HCT116 (cell line): ENCODE data around the gene LSM7. TPM values are rescaled to one million over a fixed set of nuclear protein-coding genes. Genes with fewer than 3 reads are reported as not detected.

ENCODE experiments used
- ATAC-seq: fragments of 200-7000 bp; cut with Tn5 transposase; 2 replicates; pipeline ENCODE4 v1.9.1; 2020; ENCODE audit warnings: mild to moderate bottlenecking, moderate library complexity
- BruUV-seq: library from RNA; stranded (reverse); fragments of 400-500 nt; replicated peaks from 2 replicates; lab custom pipeline; 2021; lab: Mats Ljungman, UMichigan
- CTCF ChIA-PET: fragments of 300-600 bp; sonication (Branson Sonifier 250); formaldehyde crosslinking; loops from one replicate; lab custom pipeline; 2021; ENCODE audit warnings: antibody characterized with exemption; lab: Charles Lee
- POLR2A ChIA-PET: fragments of 300-600, 350-600 bp; sonication (Branson Sonifier 250); formaldehyde crosslinking; loops from one replicate; lab custom pipeline; 2021; ENCODE audit warnings: antibody characterized with exemption; lab: Charles Lee
- RAD21 ChIA-PET, 2 experiments: fragments of 300-600 bp; sonication (Branson Sonifier 250); formaldehyde crosslinking; loops; one replicate each; lab custom pipeline; 2023; ENCODE audit warnings: low total read pairs in 2 of 2; ENCODE audit not compliant: uncharacterized antibody in 2 of 2, unreplicated experiment in 2 of 2, low non-redundant PET in 1 of 2; lab: Charles Lee
- DNase-seq: peaks from one replicate; pipeline ENCODE4 v3.0.0-alpha.2; 2010; ENCODE audit warnings: low read depth, low spot score
- H2AFZ ChIP-seq: fragments of 200-600 bp; shearing (Covaris generic), sonication (generic); 2 replicates; pipeline ENCODE4 v1.6.1; 2017; ENCODE audit warnings: low read depth, mixed run types, mixed read lengths, antibody characterized with exemption, low read length; ENCODE audit not compliant: poor library complexity, severe bottlenecking
- H3K27ac ChIP-seq: 2 replicates; pipeline ENCODE4 v1.5.1; 2012; ENCODE audit warnings: low read depth, low read length
- H3K27me3 ChIP-seq: fragments of 200-600 bp; sonication (generic); 2 replicates; pipeline ENCODE4 v1.6.1; 2016; ENCODE audit warnings: mixed run types, low read length, mixed read lengths; ENCODE audit not compliant: insufficient read depth
- H3K36me3 ChIP-seq, 2 experiments: fragments of 200-500 bp in 1 of 2; fragments of 200-600 bp in 1 of 2; sonication (Bioruptor generic) in 1 of 2; sonication (generic) in 1 of 2; 2 replicates each; pipeline versions ENCODE4 v1.5.1 to v1.6.1; 2014 to 2016; ENCODE audit warnings: low read length in 2 of 2, inconsistent platforms in 1 of 2, mixed read lengths in 1 of 2, mixed run types in 1 of 2; ENCODE audit not compliant: insufficient read depth in 2 of 2, control insufficient read depth in 1 of 2
- H3K4me1 ChIP-seq, 2 experiments: fragments of 200-600 bp in 1 of 2; sonication (generic) in 1 of 2; 2 replicates each; pipeline versions ENCODE4 v1.5.1 to v1.6.1; 2012 to 2017; ENCODE audit warnings: low read length in 2 of 2, inconsistent platforms in 1 of 2, mild to moderate bottlenecking in 1 of 2, mixed read lengths in 1 of 2, mixed run types in 1 of 2, moderate library complexity in 1 of 2; ENCODE audit not compliant: insufficient read depth in 2 of 2, control insufficient read depth in 1 of 2
- H3K4me2 ChIP-seq: fragments of 200-600 bp; sonication (generic); 2 replicates; pipeline ENCODE4 v1.6.1; 2017; ENCODE audit warnings: mixed run types, low read length, mixed read lengths
- H3K4me3 ChIP-seq, 2 experiments: fragments of 200-600 bp in 1 of 2; sonication (generic) in 1 of 2; replicated peaks in 1 of 2; 2 replicates each; pipeline ENCODE4 v1.5.1; 2011 to 2016; ENCODE audit warnings: low read length in 2 of 2, control low read depth in 1 of 2, low read depth in 1 of 2, mild to moderate bottlenecking in 1 of 2, mixed read lengths in 1 of 2, mixed run types in 1 of 2
- H3K79me2 ChIP-seq: fragments of 200-600 bp; sonication (generic); 2 replicates; pipeline ENCODE4 v1.6.1; 2017; ENCODE audit warnings: mild to moderate bottlenecking, mixed run types, low read length, moderate library complexity, mixed read lengths; ENCODE audit not compliant: insufficient read depth
- H3K9ac ChIP-seq: fragments of 200-600 bp; sonication (generic); 2 replicates; pipeline ENCODE4 v1.6.1; 2016; ENCODE audit warnings: low read length, mixed read lengths
- H3K9me2 ChIP-seq: fragments of 200-600 bp; sonication (generic), shearing (Covaris generic); 2 replicates; pipeline ENCODE4 v1.6.1; 2017; ENCODE audit warnings: mixed run types, mild to moderate bottlenecking, moderate library complexity; ENCODE audit not compliant: insufficient read depth
- H3K9me3 ChIP-seq, 2 experiments: fragments of 200-500 bp in 1 of 2; fragments of 200-600 bp in 1 of 2; sonication (Bioruptor generic) in 1 of 2; sonication (generic) in 1 of 2; 2 replicates each; pipeline ENCODE4 v1.6.1; 2014 to 2017; ENCODE audit warnings: low read length in 2 of 2, mixed read lengths in 2 of 2, inconsistent platforms in 1 of 2, low read depth in 1 of 2, mild to moderate bottlenecking in 1 of 2, mixed run types in 1 of 2, moderate library complexity in 1 of 2; ENCODE audit not compliant: control insufficient read depth in 1 of 2, insufficient read depth in 1 of 2
- H4K20me1 ChIP-seq: fragments of 200-600 bp; sonication (generic), shearing (Covaris generic); 2 replicates; pipeline ENCODE4 v1.6.1; 2017; ENCODE audit warnings: mixed run types, mild to moderate bottlenecking, moderate library complexity; ENCODE audit not compliant: insufficient read depth
- CBX3 ChIP-seq: IDR thresholded peaks from 2 replicates; pipeline ENCODE4 v1.6.1; 2012; ENCODE audit warnings: low read depth
- CTCF ChIP-seq, 3 experiments: fragments of 200-600 bp in 1 of 3; sonication (generic) in 1 of 3; IDR thresholded peaks in 2 of 3; conservative IDR thresholded peaks in 1 of 3; 2 replicates each; pipeline ENCODE4 v1.5.1; 2012 to 2017; ENCODE audit warnings: low read depth in 2 of 3, low read length in 2 of 3, antibody characterized with exemption in 1 of 3, borderline replicate concordance in 1 of 3, control low read depth in 1 of 3, mild to moderate bottlenecking in 1 of 3, mixed read lengths in 1 of 3, mixed run types in 1 of 3, moderate library complexity in 1 of 3; ENCODE audit not compliant: insufficient read depth in 1 of 3
- EGR1 ChIP-seq: IDR thresholded peaks from 2 replicates; pipeline ENCODE4 v1.6.1; 2012; ENCODE audit warnings: low read depth
- ELF1 ChIP-seq: IDR thresholded peaks from 2 replicates; pipeline ENCODE4 v1.6.1; 2012; ENCODE audit warnings: low read depth, borderline replicate concordance
- EZH2 ChIP-seq: fragments of 200-600 bp; sonication (generic); IDR thresholded peaks from 2 replicates; pipeline ENCODE4 v1.6.1; 2017; ENCODE audit warnings: antibody characterized with exemption, mixed run types
- EZH2phosphoT487 ChIP-seq: fragments of 200-600 bp; IDR thresholded peaks from 2 replicates; pipeline ENCODE4 v1.6.1; 2018; ENCODE audit warnings: antibody characterized with exemption, borderline replicate concordance
- FOSL1 ChIP-seq: IDR thresholded peaks from 2 replicates; pipeline ENCODE4 v1.6.1; 2012; ENCODE audit warnings: low read depth
- JUND ChIP-seq: IDR thresholded peaks from 2 replicates; pipeline ENCODE4 v1.6.1; 2012
- POLR2A ChIP-seq: IDR thresholded peaks from 2 replicates; pipeline ENCODE4 v1.7.0; 2011; ENCODE audit warnings: borderline replicate concordance; ENCODE audit not compliant: insufficient read depth, insufficient read length; ENCODE audit errors: extremely low read depth
- POLR2AphosphoS5 ChIP-seq: IDR thresholded peaks from 2 replicates; pipeline ENCODE4 v1.6.1; 2011; ENCODE audit warnings: mild to moderate bottlenecking, low read depth, low read length, moderate library complexity
- RAD21 ChIP-seq: IDR thresholded peaks from 2 replicates; pipeline ENCODE4 v1.6.1; 2012; ENCODE audit warnings: low read depth, mild to moderate bottlenecking
- SRF ChIP-seq: IDR thresholded peaks from 2 replicates; pipeline ENCODE4 v1.6.1; 2012; ENCODE audit warnings: low read depth
- YY1 ChIP-seq: IDR thresholded peaks from 2 replicates; pipeline ENCODE4 v1.6.1; 2011; ENCODE audit warnings: low read length, low read depth, moderate library complexity, mild to moderate bottlenecking; ENCODE audit not compliant: insufficient replicate concordance; ENCODE audit errors: extremely low read depth
- ZBTB33 ChIP-seq: IDR thresholded peaks from 2 replicates; pipeline ENCODE4 v1.6.1; 2011; ENCODE audit warnings: mild to moderate bottlenecking, low read length, moderate library complexity; ENCODE audit not compliant: insufficient replicate concordance; ENCODE audit errors: extremely low read depth
- ZNF274 ChIP-seq: fragments of 200-500 bp; sonication (Bioruptor generic); IDR thresholded peaks from 2 replicates; pipeline ENCODE4 v1.6.1; 2014; ENCODE audit warnings: mild to moderate bottlenecking, low read depth, low read length, inconsistent platforms
- intact Hi-C: fragments of 100-400 bp; cut with micrococcal nuclease; formaldehyde crosslinking; loops from 2 replicates; pipeline ENCODE4 v1.10.0; 2022
- total RNA-seq: library from RNA; stranded (reverse); gene quantifications from one replicate; pipeline ENCODE4 v1.2.1, GENCODE V29; 2021; ENCODE audit not compliant: unreplicated experiment

Gene LSM7
- total RNA-seq, 1 experiment from 2014 or later = 190 TPM

GRCh38 chr19:2286402-2287140, 41.8 kb downstream of the LSM7 start:
- RAD21 ChIA-PET = no interaction called here
- no peak overlapping the region for H3K27ac ChIP-seq
- H4K20me1 ChIP-seq = no peaks in the 10 kb centered on the region

More at GRCh38 chr19:2286402-2287140, 41.8 kb downstream of the LSM7 start:
- Histone ChIP-seq H3K9me2 (no peaks in the 10 kb centered on the region), H3K36me3 (no peaks in the 10 kb centered on the region), H3K79me2 (no peaks in the 10 kb centered on the region), H3K4me2 (no peak overlapping the region), H3K9me3 (no peaks in the 10 kb centered on the region), H3K4me1 (no peaks in the 10 kb centered on the region), H2AFZ (no peak overlapping the region)
- ChIA-PET CTCF (no interaction called here), POLR2A (no interaction called here)
- ATAC-seq (no peak), DNase-seq (no peak)
- no TSS peak for BruUV-seq
- TF ChIP-seq POLR2A = no peak
- no peak for TF ChIP-seq EZH2
- no peak for TF ChIP-seq EGR1
- no peak for TF ChIP-seq JUND
- TF ChIP-seq CBX3 = no peak
- TF ChIP-seq ELF1 = no peak
- TF ChIP-seq ZNF274 = no peak
- TF ChIP-seq ZBTB33 = no peak
- TF ChIP-seq POLR2AphosphoS5 = no peak
- TF ChIP-seq RAD21 = no peak
- TF ChIP-seq YY1 = no peak
- TF ChIP-seq CTCF (IDR thresholded peaks at IDR 0.05 in 2 of 3, conservative IDR thresholded peaks at IDR 0.05 in 1 of 3; ENCODE audit: borderline replicate concordance in 1 of 3, insufficient read depth in 1 of 3, low read depth in 2 of 3, low read length in 2 of 3) = no peak
- TF ChIP-seq SRF = no peak
- no peak for TF ChIP-seq EZH2phosphoT487
- TF ChIP-seq FOSL1 = no peak
- TF ChIP-seq, all 23 proteins: peak for 0
- no peaks in the 10 kb centered on the region for H3K27me3 ChIP-seq
- no peak overlapping the region for H3K4me3 ChIP-seq
- H3K9ac ChIP-seq = no peak overlapping the region
- intact Hi-C loops = no loop called here
